ENCODE results near the gene DHH. TPM values are rescaled to one million over a fixed set of nuclear protein-coding genes. Genes with fewer than 3 reads are reported as not detected.
"Not testable (repeated sequence)": the region's sequence is repeated elsewhere in the genome, so short reads cannot be mapped to it uniquely, and the experiment has no call there.

The DHH gene
- polyA plus RNA-seq, 1 of the 3 experiments (the other 2 are of a cell fraction), result 0.13 TPM

- Histone ChIP-seq H3K36me3 (replicated peaks in 1 of 2; ENCODE audit: control insufficient read depth in 1 of 2, insufficient read depth in 2 of 2, low read length in 1 of 2) (peaks cover 25 to 30% of the 10 kb centered on the region in 2 experiments), H3K27ac (ENCODE audit: low read depth in 2 of 2, low read length in 1 of 2) (peak overlapping the region; percentile 23 to 97; a peak in 3 of 4 replicates), H3K4me3 (ENCODE audit: low read depth in 2 of 2, low read length in 1 of 2) (peak overlapping the region; percentile 77 to 99), H3K9me3 (no peaks in the 10 kb centered on the region), H3K27me3 (ENCODE audit: insufficient read depth) (no peaks in the 10 kb centered on the region), H3K9me2 (no peaks in the 10 kb centered on the region), H2AFZ (ENCODE audit: low read depth) (no peak overlapping the region), H3K79me2 (ENCODE audit: insufficient read depth) (peaks cover 56% of the 10 kb centered on the region), H3K4me1 (ENCODE audit: control insufficient read depth in 1 of 2, insufficient read depth in 2 of 2, low read depth in 1 of 2, low read length in 1 of 2) (peaks cover 10 to 15% of the 10 kb centered on the region in 2 experiments; a peak in 3 of 4 replicates), H3K4me2 (peak overlapping the region; percentile 96), H4K20me1 (ENCODE audit: insufficient read depth) (peaks cover 42% of the 10 kb centered on the region), H3F3A (replicated peaks; ENCODE audit: insufficient read depth) (peaks cover 62% of the 10 kb centered on the region), H3K9ac (peak overlapping the region; percentile 100)
- CTCF ChIA-PET, result interaction anchor here (0.6 to 7.3 kb wide), 33 partner anchors 7 to 208 kb away, joined by 3 to 69 read pairs (median 6); partner anchors contain the start of genes C1QL4, DHH, KMT2D and LMBR1L
- 23% methylated on average over 14 of the region's 18 CpGs for WGBS (ENCODE audit: low lambda C conversion rate)
- DNase-seq, result no peak
- TF ChIP-seq SMC3 (IDR thresholded peaks at IDR 0.05; ENCODE audit: low read depth, low read length) (no peak), FOXM1 (IDR thresholded peaks at IDR 0.05; ENCODE audit: low read depth) (no peak), USF1 (IDR thresholded peaks at IDR 0.05; ENCODE audit: borderline replicate concordance, low read depth) (no peak), TCF12 (IDR thresholded peaks at IDR 0.05) (no peak), EZH2phosphoT487 (IDR thresholded peaks at IDR 0.05; ENCODE audit: borderline replicate concordance, low read depth) (no peak), REST (IDR thresholded peaks at IDR 0.05; ENCODE audit: low read depth, low read length) (no peak), MXI1 (IDR thresholded peaks at IDR 0.05; ENCODE audit: low read depth, low read length) (no peak)
- POLR2A ChIA-PET, result interaction anchor here (0.6 to 4.8 kb wide), 17 partner anchors 9 to 237 kb away, joined by 3 to 97 read pairs (median 5); partner anchors contain the start of genes ARF3, LMBR1L, RHEBL1 and SPATS2
These were observed 34.9 kb upstream of the DHH start for GRCh38 chr12:49129332-49130150.

- not testable (repeated sequence) for H3K4me3 ChIP-seq (ENCODE audit: low read depth in 2 of 2, low read length in 1 of 2); H3K27ac ChIP-seq (ENCODE audit: low read depth in 2 of 2, low read length in 1 of 2); H3K4me2 ChIP-seq; H3K9me2 ChIP-seq; H3K9ac ChIP-seq; H2AFZ ChIP-seq (ENCODE audit: low read depth); H3K9me3 ChIP-seq; H3K27me3 ChIP-seq (ENCODE audit: insufficient read depth); DNase-seq
- 100% methylated on average over 3 of the region's 8 CpGs for WGBS (ENCODE audit: low lambda C conversion rate)
- ChIA-PET CTCF (interaction anchor here (0.7 to 7.3 kb wide), 7 partner anchors 24 to 107 kb away, joined by 3 to 69 read pairs (median 7); partner anchors contain the start of gene DHH), POLR2A (interaction anchor here (0.9 kb wide), 2 partner anchors 34 kb away, joined by 3 to 4 read pairs; partner anchors contain the start of gene DHH)
- Histone ChIP-seq H3F3A (replicated peaks; ENCODE audit: insufficient read depth) (peaks cover 59% of the 10 kb centered on the region), H4K20me1 (ENCODE audit: insufficient read depth) (peaks cover 42% of the 10 kb centered on the region), H3K79me2 (ENCODE audit: insufficient read depth) (peaks cover 40% of the 10 kb centered on the region), H3K36me3 (replicated peaks in 1 of 2; ENCODE audit: control insufficient read depth in 1 of 2, insufficient read depth in 2 of 2, low read length in 1 of 2) (peaks cover 25 to 30% of the 10 kb centered on the region in 2 experiments), H3K4me1 (ENCODE audit: control insufficient read depth in 1 of 2, insufficient read depth in 2 of 2, low read depth in 1 of 2, low read length in 1 of 2) (peaks cover 10 to 15% of the 10 kb centered on the region in 2 experiments; a peak in 3 of 4 replicates)
These were observed 33.4 kb upstream of the DHH start for GRCh38 chr12:49127971-49128370.

All from SK-N-SH (cell line).